Fibroblast of the aortic adventitia (primary cell): ENCODE data around the gene STARD3. TPM values are rescaled to one million over a fixed set of nuclear protein-coding genes. Genes with fewer than 3 reads are reported as not detected.

Source experiments
- DNase-seq: peaks from one replicate; pipeline ENCODE4 v3.0.0-alpha.2; 2010; ENCODE audit warnings: low read depth
- H3K4me3 ChIP-seq: 2 replicates; pipeline ENCODE4 v1.5.1; 2011; ENCODE audit warnings: low read depth, mild to moderate bottlenecking, control low read depth, low read length, moderate library complexity
- CTCF ChIP-seq: IDR thresholded peaks from 2 replicates; pipeline ENCODE4 v1.5.1; 2011; ENCODE audit warnings: mild to moderate bottlenecking, low read length, control low read depth, inconsistent platforms; ENCODE audit not compliant: insufficient read depth
- total RNA-seq: library from RNA; depleted of rRNA; stranded (reverse); fragments of >200 nt; gene quantifications from 2 replicates; pipeline ENCODE4 v1.2.3, GENCODE V29; 2012; ENCODE audit warnings: low replicate concordance

The STARD3 gene
- total RNA-seq, 1 donor = 20.8 TPM

- no peak within 1 kb of the TSS for H3K4me3 ChIP-seq
- TF ChIP-seq CTCF = no peak
- DNase-seq = no peak
Observed at GRCh38 chr17:39664581-39665561, 27.9 kb downstream of the STARD3 start, which contains the start of gene TCAP. Gene TCAP (plus strand): TSS chr17:39665349. CDS start chr17:39665360, 11 bp downstream.

GRCh38 chr17:39665642-39666224 is 28.8 kb downstream of the STARD3 start:
- TF ChIP-seq CTCF = no peak
- H3K4me3 ChIP-seq = no peak overlapping the region
- DNase-seq = no peak

GRCh38 chr17:39666231-39666600 is 29.3 kb downstream of the STARD3 start:
- TF ChIP-seq CTCF = no peak
- DNase-seq = no peak

GRCh38 chr17:39666601-39667261 is 29.8 kb downstream of the STARD3 start:
- no peak overlapping the region for H3K4me3 ChIP-seq
- TF ChIP-seq CTCF = no peak
- no peak for DNase-seq

More at GRCh38 chr17:39666231-39666600, 29.3 kb downstream of the STARD3 start:
- H3K4me3 ChIP-seq = no peak overlapping the region

- H3K4me3 ChIP-seq = no peak overlapping the region
- no peak for DNase-seq
- no peak for TF ChIP-seq CTCF
Observed at GRCh38 chr17:39667262-39667944, 30.5 kb downstream of the STARD3 start.
